Smooth muscle cell (in vitro differentiated cells): ENCODE results near the gene KLF6. TPM values are rescaled to one million over a fixed set of nuclear protein-coding genes. Genes with fewer than 3 reads are reported as not detected.
A peak's percentile ranks its signal among the peaks of the same experiment; 100 is the strongest.

ENCODE experiments used
- DNase-seq: peaks from one replicate; lab custom pipeline; 2025; ENCODE audit not compliant: unreplicated experiment; lab: John Stamatoyannopoulos, UW
- H2AFZ ChIP-seq: fragments of 200-600 bp; sonication (generic); 2 replicates; pipeline ENCODE4 v1.6.0; 2016; ENCODE audit warnings: antibody characterized with exemption, low read depth, mild to moderate bottlenecking
- H3F3A ChIP-seq: fragments of 200-600 bp; sonication (generic); 2 replicates; pipeline ENCODE4 v1.6.0; 2017; ENCODE audit warnings: antibody characterized with exemption, low read depth
- H3K27ac ChIP-seq: fragments of 200-600 bp; sonication (generic); 2 replicates; pipeline ENCODE4 v1.5.1; 2016; ENCODE audit warnings: low read depth, mild to moderate bottlenecking
- H3K27me3 ChIP-seq: fragments of 200-600 bp; sonication (generic); 2 replicates; pipeline ENCODE4 v1.6.1; 2016; ENCODE audit warnings: low read depth, mild to moderate bottlenecking
- H3K36me3 ChIP-seq: fragments of 200-600 bp; sonication (generic); 2 replicates; pipeline ENCODE4 v1.5.1; 2016; ENCODE audit warnings: low read depth
- H3K4me1 ChIP-seq: fragments of 200-600 bp; sonication (generic); 2 replicates; pipeline ENCODE4 v1.5.1; 2016; ENCODE audit warnings: low read depth
- H3K4me2 ChIP-seq: fragments of 200-600 bp; sonication (generic); 2 replicates; pipeline ENCODE4 v1.6.0; 2016; ENCODE audit warnings: mild to moderate bottlenecking
- H3K4me3 ChIP-seq: fragments of 200-600 bp; sonication (generic); 2 replicates; pipeline ENCODE4 v1.5.1; 2016; ENCODE audit warnings: mild to moderate bottlenecking
- H3K79me2 ChIP-seq: fragments of 200-600 bp; sonication (generic); 2 replicates; pipeline ENCODE4 v1.6.0; 2016; ENCODE audit warnings: low read depth, mild to moderate bottlenecking
- H3K9ac ChIP-seq: fragments of 200-600 bp; sonication (generic); 2 replicates; pipeline ENCODE4 v1.6.0; 2016; ENCODE audit warnings: low read depth
- H3K9me3 ChIP-seq: fragments of 200-600 bp; sonication (generic); replicated peaks from 2 replicates; pipeline ENCODE4 v1.5.1; 2016; ENCODE audit warnings: low read depth
- H4K20me1 ChIP-seq: fragments of 200-600 bp; sonication (generic); 2 replicates; pipeline ENCODE4 v1.6.0; 2016; ENCODE audit warnings: low read depth
- WGBS: methylation state at CpG from one replicate; pipeline ENCODE4 v1.1.7; 2016; ENCODE audit warnings: low lambda C conversion rate; 5-methylcytosine and 5-hydroxymethylcytosine counted together
- polyA plus RNA-seq: library from polyadenylated mRNA; unstranded; fragments of >200 nt; fragmentation: Nextera tagmentation; extraction: Ambion mirVana; gene quantifications from 2 replicates; pipeline ENCODE4 v1.2.1, GENCODE V29; 2016
- total RNA-seq: library from RNA; depleted of rRNA; stranded (reverse); fragments of >200 nt; gene quantifications from 2 replicates; pipeline ENCODE4 v1.2.3, GENCODE V29; 2014
- TF ChIP-seq, protein P1 (sequence below): fragments of 200-600 bp; sonication (generic); IDR thresholded peaks from 2 replicates; pipeline ENCODE4 v1.5.1; 2017; ENCODE audit warnings: borderline replicate concordance, mild to moderate bottlenecking, antibody characterized with exemption; ENCODE audit not compliant: insufficient read depth, poor library complexity, severe bottlenecking

Gene KLF6
- total and polyA plus RNA-seq, 2 experiments from 2014 or later, result 198 to 519 TPM

- peak overlapping the region; percentile 21 for H3K4me2 ChIP-seq
- TF ChIP-seq, protein P1, sequence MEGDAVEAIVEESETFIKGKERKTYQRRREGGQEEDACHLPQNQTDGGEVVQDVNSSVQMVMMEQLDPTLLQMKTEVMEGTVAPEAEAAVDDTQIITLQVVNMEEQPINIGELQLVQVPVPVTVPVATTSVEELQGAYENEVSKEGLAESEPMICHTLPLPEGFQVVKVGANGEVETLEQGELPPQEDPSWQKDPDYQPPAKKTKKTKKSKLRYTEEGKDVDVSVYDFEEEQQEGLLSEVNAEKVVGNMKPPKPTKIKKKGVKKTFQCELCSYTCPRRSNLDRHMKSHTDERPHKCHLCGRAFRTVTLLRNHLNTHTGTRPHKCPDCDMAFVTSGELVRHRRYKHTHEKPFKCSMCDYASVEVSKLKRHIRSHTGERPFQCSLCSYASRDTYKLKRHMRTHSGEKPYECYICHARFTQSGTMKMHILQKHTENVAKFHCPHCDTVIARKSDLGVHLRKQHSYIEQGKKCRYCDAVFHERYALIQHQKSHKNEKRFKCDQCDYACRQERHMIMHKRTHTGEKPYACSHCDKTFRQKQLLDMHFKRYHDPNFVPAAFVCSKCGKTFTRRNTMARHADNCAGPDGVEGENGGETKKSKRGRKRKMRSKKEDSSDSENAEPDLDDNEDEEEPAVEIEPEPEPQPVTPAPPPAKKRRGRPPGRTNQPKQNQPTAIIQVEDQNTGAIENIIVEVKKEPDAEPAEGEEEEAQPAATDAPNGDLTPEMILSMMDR, result no peak
- no peaks in the 10 kb centered on the region for H4K20me1 ChIP-seq
- H3K4me1 ChIP-seq, result peaks cover 7% of the 10 kb centered on the region
- H3K27me3 ChIP-seq, result no peaks in the 10 kb centered on the region
- no peak overlapping the region for H2AFZ ChIP-seq
- H3K9me3 ChIP-seq, result no peaks in the 10 kb centered on the region
- no peaks in the 10 kb centered on the region for H3K79me2 ChIP-seq
- no peak overlapping the region for H3K4me3 ChIP-seq
- no peak overlapping the region for H3K9ac ChIP-seq
- WGBS, result 70% methylated on average over 8 of the region's 8 CpGs
- H3K27ac ChIP-seq, result peak overlapping the region; percentile 10
- no peaks in the 10 kb centered on the region for H3K36me3 ChIP-seq
- no peaks in the 10 kb centered on the region for H3F3A ChIP-seq
- DNase-seq, result no peak
These were observed 21.0 kb downstream of the KLF6 start for GRCh38 chr10:3763852-3764625.

DNA sequence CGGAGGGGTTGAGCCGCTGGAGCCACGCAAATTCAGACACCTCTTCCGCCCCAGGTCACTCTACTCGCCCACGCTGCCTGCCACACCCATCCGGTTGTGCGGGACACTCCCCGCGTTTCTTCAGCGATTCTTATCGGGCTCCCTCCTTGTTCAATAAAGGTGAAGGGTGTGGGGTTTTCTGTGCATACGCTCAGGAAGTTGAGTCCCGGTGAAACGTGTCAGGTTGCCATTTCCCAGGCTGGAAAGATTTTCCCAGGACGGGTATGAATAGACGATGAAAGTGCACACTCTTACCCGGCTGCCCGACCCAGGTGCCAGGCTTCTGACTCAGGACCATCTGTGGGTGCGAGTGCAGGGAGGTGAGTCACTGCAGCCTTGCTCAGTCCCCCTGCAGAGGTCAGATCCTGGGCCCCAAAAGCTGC is 22.0 kb downstream of the KLF6 start:
- H3K9me3 ChIP-seq, result no peaks in the 10 kb centered on the region
- no peak overlapping the region for H3K4me3 ChIP-seq
- no peaks in the 10 kb centered on the region for H3K27me3 ChIP-seq
- H3F3A ChIP-seq, result no peaks in the 10 kb centered on the region
- no peak overlapping the region for H2AFZ ChIP-seq
- no peak overlapping the region for H3K4me2 ChIP-seq
- 75% methylated on average over 20 of the region's 20 CpGs for WGBS
- H3K27ac ChIP-seq, result peak overlapping the region; percentile 10
- H3K4me1 ChIP-seq, result peaks cover 7% of the 10 kb centered on the region
- H3K79me2 ChIP-seq, result no peaks in the 10 kb centered on the region
- TF ChIP-seq, protein P1, result no peak
- H3K36me3 ChIP-seq, result no peaks in the 10 kb centered on the region
- no peak for DNase-seq
- H3K9ac ChIP-seq, result no peak overlapping the region
- H4K20me1 ChIP-seq, result no peaks in the 10 kb centered on the region

- peak overlapping the region; percentile 49 for H3K27ac ChIP-seq
- no peaks in the 10 kb centered on the region for H3K9me3 ChIP-seq
- peaks cover under 1% of the 10 kb centered on the region for H3F3A ChIP-seq
- WGBS, result 87% methylated on average over 1 of the region's 1 CpG
- H2AFZ ChIP-seq, result no peak overlapping the region
- no peak overlapping the region for H3K4me3 ChIP-seq
- H3K4me1 ChIP-seq, result peaks cover 7% of the 10 kb centered on the region
- H3K9ac ChIP-seq, result no peak overlapping the region
- H3K36me3 ChIP-seq, result no peaks in the 10 kb centered on the region
- H3K79me2 ChIP-seq, result no peaks in the 10 kb centered on the region
- no peaks in the 10 kb centered on the region for H4K20me1 ChIP-seq
- TF ChIP-seq, protein P1, result no peak
- no peaks in the 10 kb centered on the region for H3K27me3 ChIP-seq
- DNase-seq, result no peak
- no peak overlapping the region for H3K4me2 ChIP-seq
These were observed 22.7 kb downstream of the KLF6 start for GRCh38 chr10:3762309-3762708.

DNA sequence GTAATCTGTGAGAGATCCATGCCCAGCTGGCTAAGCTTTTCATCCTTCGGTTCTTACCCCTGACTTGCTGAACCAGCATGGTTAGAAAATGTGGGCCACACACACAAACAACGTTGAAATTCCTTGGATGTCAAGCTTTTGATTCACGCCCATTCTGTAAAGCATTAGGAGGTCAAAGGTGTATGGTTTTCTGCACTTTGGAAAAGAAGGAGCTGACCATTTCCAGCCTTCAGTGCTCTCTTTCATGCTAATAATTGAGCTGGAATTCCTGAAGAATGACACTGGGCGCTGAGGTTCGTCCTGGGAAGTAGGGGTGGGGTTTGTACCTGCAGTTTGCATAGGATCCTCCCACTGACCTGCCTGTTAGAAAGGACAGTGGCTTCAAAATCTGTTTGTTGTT is 23.1 kb downstream of the KLF6 start:
- Histone ChIP-seq H3K36me3 (no peaks in the 10 kb centered on the region), H3K4me2 (peak overlapping the region; percentile 25), H3K9me3 (no peaks in the 10 kb centered on the region), H4K20me1 (no peaks in the 10 kb centered on the region), H3K79me2 (no peaks in the 10 kb centered on the region), H3K4me1 (peaks cover 7% of the 10 kb centered on the region), H3K4me3 (no peak overlapping the region), H3K27ac (peak overlapping the region; percentile 49), H2AFZ (no peak overlapping the region), H3K27me3 (no peaks in the 10 kb centered on the region), H3K9ac (no peak overlapping the region), H3F3A (peaks cover 5% of the 10 kb centered on the region)
- 55% methylated on average over 5 of the region's 5 CpGs for WGBS
- TF ChIP-seq, protein P1, result no peak
- no peak for DNase-seq
